ENCODE data around the gene KYNU.

KYNU gene

GRCh38 chr2:142926445-142926844 lies 49.0 kb downstream of the KYNU start:
- H4K20me1 ChIP-seq (ENCODE audit: control insufficient read depth, insufficient read depth, low read depth, low read length), result no peaks in the 10 kb centered on the region
- H3K27me3 ChIP-seq (ENCODE audit: control insufficient read depth, low read length), result no peaks in the 10 kb centered on the region
- no peak overlapping the region for H3K27ac ChIP-seq (ENCODE audit: low read depth, low read length)
- H3K79me2 ChIP-seq (ENCODE audit: control insufficient read depth, low read length), result no peaks in the 10 kb centered on the region
- H3K9me2 ChIP-seq (replicated peaks; ENCODE audit: control insufficient read depth, low read length), result no peaks in the 10 kb centered on the region
- H3K4me3 ChIP-seq (ENCODE audit: low read length), result no peak overlapping the region
- no peaks in the 10 kb centered on the region for H3K4me1 ChIP-seq (ENCODE audit: control insufficient read depth, low read length)
- H3K4me2 ChIP-seq (ENCODE audit: low read length), result no peak overlapping the region
- no peaks in the 10 kb centered on the region for H3F3A ChIP-seq (ENCODE audit: control insufficient read depth, insufficient read depth)
- TF ChIP-seq CTCF (IDR thresholded peaks at IDR 0.05; ENCODE audit: low read depth, low read length, poor library complexity, severe bottlenecking), result no peak
- TF ChIP-seq EZH2phosphoT487 (IDR thresholded peaks at IDR 0.05; ENCODE audit: borderline replicate concordance, low read length), result no peak
- H3K9me3 ChIP-seq (ENCODE audit: control insufficient read depth, insufficient read depth, low read length), result no peaks in the 10 kb centered on the region
- H3K36me3 ChIP-seq (ENCODE audit: control insufficient read depth, low read length), result no peaks in the 10 kb centered on the region

- no peak overlapping the region for H3K27ac ChIP-seq (ENCODE audit: low read depth, low read length)
- no peaks in the 10 kb centered on the region for H3K27me3 ChIP-seq (ENCODE audit: control insufficient read depth, low read length)
- H3K9me3 ChIP-seq (ENCODE audit: control insufficient read depth, insufficient read depth, low read length), result no peaks in the 10 kb centered on the region
- H3K79me2 ChIP-seq (ENCODE audit: control insufficient read depth, low read length), result no peaks in the 10 kb centered on the region
- no peak overlapping the region for H3K4me3 ChIP-seq (ENCODE audit: low read length)
- TF ChIP-seq CTCF (IDR thresholded peaks at IDR 0.05; ENCODE audit: low read depth, low read length, poor library complexity, severe bottlenecking), result no peak
- H3K9me2 ChIP-seq (replicated peaks; ENCODE audit: control insufficient read depth, low read length), result no peaks in the 10 kb centered on the region
- no peaks in the 10 kb centered on the region for H3K4me1 ChIP-seq (ENCODE audit: control insufficient read depth, low read length)
- H3K36me3 ChIP-seq (ENCODE audit: control insufficient read depth, low read length), result no peaks in the 10 kb centered on the region
- H3F3A ChIP-seq (ENCODE audit: control insufficient read depth, insufficient read depth), result no peaks in the 10 kb centered on the region
- no peaks in the 10 kb centered on the region for H4K20me1 ChIP-seq (ENCODE audit: control insufficient read depth, insufficient read depth, low read depth, low read length)
- H3K4me2 ChIP-seq (ENCODE audit: low read length), result no peak overlapping the region
Measured at GRCh38 chr2:142930835-142931398, 53.5 kb downstream of the KYNU start.

GRCh38 chr2:142933916-142934315 lies 56.5 kb downstream of the KYNU start:
- H3F3A ChIP-seq (ENCODE audit: control insufficient read depth, insufficient read depth), result no peaks in the 10 kb centered on the region
- no peak overlapping the region for H3K27ac ChIP-seq (ENCODE audit: low read depth, low read length)
- H4K20me1 ChIP-seq (ENCODE audit: control insufficient read depth, insufficient read depth, low read depth, low read length), result no peaks in the 10 kb centered on the region
- H3K4me3 ChIP-seq (ENCODE audit: low read length), result no peak overlapping the region
- H3K79me2 ChIP-seq (ENCODE audit: control insufficient read depth, low read length), result no peaks in the 10 kb centered on the region
- no peak for TF ChIP-seq CTCF (IDR thresholded peaks at IDR 0.05; ENCODE audit: low read depth, low read length, poor library complexity, severe bottlenecking)
- no peak for TF ChIP-seq EZH2phosphoT487 (IDR thresholded peaks at IDR 0.05; ENCODE audit: borderline replicate concordance, low read length)
- H3K4me1 ChIP-seq (ENCODE audit: control insufficient read depth, low read length), result no peaks in the 10 kb centered on the region
- H3K9me3 ChIP-seq (ENCODE audit: control insufficient read depth, insufficient read depth, low read length), result no peaks in the 10 kb centered on the region
- no peak overlapping the region for H3K4me2 ChIP-seq (ENCODE audit: low read length)
- no peaks in the 10 kb centered on the region for H3K27me3 ChIP-seq (ENCODE audit: control insufficient read depth, low read length)
- no peaks in the 10 kb centered on the region for H3K36me3 ChIP-seq (ENCODE audit: control insufficient read depth, low read length)
- H3K9me2 ChIP-seq (replicated peaks; ENCODE audit: control insufficient read depth, low read length), result no peaks in the 10 kb centered on the region
